Ovary (tissue), 1 donor: Measurements from ENCODE around the gene LGALSL.

Source experiments
- EP300 ChIP-seq: sonication (generic); formaldehyde crosslinking; IDR thresholded peaks from one replicate; pipeline ENCODE4 v1.6.1; 2017; ENCODE audit warnings: antibody characterized with exemption
- POLR2A ChIP-seq: fragments of 450-650 bp; IDR thresholded peaks from one replicate; pipeline ENCODE4 v1.6.1; 2017; ENCODE audit warnings: antibody characterized with exemption, mild to moderate bottlenecking, moderate library complexity

- TF ChIP-seq EP300 (no peak), POLR2A (no peak)
Observed at GRCh38 chr2:64456293-64456692, 2.3 kb downstream of the LGALSL start.
